Effector CD8-positive, alpha-beta T cell (primary cell): Measurements from ENCODE around the gene GALNT10.
"Not testable (repeated sequence)": the region's sequence is repeated elsewhere in the genome, so short reads cannot be mapped to it uniquely, and the experiment has no call there.

ENCODE experiments used
- DNase-seq: peaks from one replicate; lab custom pipeline; 2025; lab: John Stamatoyannopoulos, UW

GALNT10 gene

GRCh38 chr5:154356020-154356655 lies 165.6 kb downstream of the GALNT10 start:
- no peak for DNase-seq

DNA sequence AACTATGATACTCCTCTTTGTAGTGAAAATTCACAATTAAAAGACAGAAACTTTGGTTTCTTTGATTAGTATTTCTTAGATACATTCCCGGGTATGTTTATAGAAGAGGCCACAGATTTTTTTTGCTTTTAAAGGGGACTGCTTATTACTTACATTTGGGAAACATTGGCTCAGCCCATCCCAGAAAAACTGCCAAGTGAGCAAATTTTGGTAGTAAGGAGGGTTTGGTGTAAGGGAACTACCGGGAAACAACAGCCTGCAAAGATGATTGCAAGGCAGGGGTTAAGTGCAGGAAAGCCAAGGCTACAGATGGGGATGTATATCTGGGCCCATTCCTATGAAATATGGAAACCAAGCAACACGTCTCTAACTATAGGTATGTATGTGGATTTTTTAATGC lies 166.4 kb downstream of the GALNT10 start:
- no peak for DNase-seq

- DNase-seq, result no peak
Measured at GRCh38 chr5:154358516-154359220, 168.1 kb downstream of the GALNT10 start.

GRCh38 chr5:154359221-154359573 lies 168.7 kb downstream of the GALNT10 start:
- no peak for DNase-seq

DNA sequence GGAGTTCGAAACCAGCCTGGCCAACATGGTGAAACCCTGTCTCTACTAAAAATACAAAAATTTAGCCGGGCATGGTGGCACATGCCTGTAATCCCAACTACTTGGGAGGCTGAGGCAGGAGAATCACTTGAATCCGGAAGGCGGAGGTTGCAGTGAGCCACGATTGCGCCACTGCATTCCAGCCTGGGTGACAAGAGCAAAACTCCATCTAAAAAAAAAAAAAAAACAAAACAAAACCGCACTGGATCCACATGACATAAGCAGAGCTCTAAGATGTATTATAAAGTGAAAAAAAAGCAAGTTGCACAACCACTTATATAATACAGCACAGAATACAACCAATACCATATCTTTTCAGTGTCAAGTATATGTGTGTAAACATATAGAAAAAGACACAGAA lies 169.7 kb downstream of the GALNT10 start:
- DNase-seq, result not testable (repeated sequence)

DNA sequence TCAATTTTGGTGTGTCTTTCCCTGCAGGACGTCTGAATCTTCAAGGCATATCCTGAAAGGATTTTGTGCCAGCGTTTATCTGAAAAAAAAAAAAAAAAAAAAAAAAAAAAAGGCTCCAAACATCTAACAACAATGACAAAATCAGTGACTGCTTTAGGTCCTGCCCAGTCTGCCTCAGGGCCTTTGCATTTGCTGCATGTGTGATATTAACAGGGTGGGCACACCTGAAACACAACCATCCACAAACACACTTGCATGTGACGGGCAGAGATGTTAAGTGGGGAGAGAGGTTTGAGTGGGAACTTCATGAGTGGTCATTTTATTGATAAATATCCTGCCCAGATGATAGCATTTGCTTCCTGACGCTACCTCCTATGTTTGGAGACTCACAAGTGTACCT lies 172.9 kb downstream of the GALNT10 start:
- no peak for DNase-seq

- no peak for DNase-seq
Measured at GRCh38 chr5:154364771-154365170, 174.2 kb downstream of the GALNT10 start.

- no peak for DNase-seq
Measured at GRCh38 chr5:154365823-154366222, 175.3 kb downstream of the GALNT10 start.

DNA sequence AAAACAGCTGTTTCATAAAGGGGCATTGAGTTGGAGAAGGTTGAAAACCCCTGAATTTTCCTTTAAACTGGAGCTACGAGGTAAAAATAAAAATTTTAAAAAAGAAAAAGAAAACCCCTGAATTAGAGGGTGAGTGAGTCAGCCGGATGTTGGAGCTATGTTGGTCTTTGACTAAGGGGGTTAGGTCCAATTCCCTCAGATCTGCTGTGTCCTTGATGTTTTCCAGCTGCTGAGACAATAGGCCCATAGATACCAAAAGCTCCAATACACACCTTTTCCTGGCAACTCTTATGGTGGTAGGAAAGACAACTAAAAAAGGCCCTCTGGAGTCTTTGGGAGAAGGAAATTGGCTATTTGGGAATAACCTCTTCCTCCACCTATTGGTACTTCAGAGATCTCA lies 175.8 kb downstream of the GALNT10 start:
- no peak for DNase-seq

GRCh38 chr5:154367101-154367500 lies 176.6 kb downstream of the GALNT10 start:
- no peak for DNase-seq

DNA sequence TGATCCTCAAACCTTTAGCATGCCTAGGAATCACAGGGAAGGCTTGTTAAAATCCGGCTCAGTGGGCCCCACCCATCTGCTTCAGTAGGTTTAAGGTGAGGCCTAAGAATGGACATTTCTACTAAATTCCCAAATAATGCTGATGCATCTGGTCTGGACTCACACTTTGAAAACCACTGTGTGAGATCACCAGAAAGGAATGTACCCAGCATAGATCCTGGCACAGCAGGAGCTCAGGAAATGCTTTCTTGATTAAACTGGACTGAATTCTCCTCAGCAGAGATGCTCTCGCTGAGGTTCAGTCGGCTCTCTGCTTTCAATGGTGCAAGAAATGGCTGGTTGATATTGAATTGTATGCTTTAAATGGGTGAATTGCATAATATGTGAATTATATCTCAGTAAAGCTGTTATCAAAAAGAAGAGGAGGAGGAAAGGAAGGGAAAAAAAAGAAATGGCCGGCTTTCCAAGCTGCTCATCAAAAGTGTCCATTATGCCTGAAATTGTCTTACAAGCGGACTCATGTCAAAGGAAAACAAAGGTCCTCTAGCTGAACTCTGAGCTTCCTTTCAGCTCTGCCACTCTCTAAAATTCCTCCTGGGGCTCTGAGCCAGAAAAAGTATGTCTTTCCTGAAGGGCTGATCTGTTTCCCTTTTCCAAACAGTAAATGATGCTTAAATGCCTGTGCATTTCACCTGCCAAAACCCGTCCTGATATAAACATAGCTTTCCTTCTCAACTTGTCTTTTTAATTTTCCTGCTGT lies 177.7 kb downstream of the GALNT10 start:
- DNase-seq, result no peak

- DNase-seq, result no peak
Measured at GRCh38 chr5:154369682-154370081, 179.1 kb downstream of the GALNT10 start.

- DNase-seq, result no peak
Measured at GRCh38 chr5:154370119-154370518, 179.6 kb downstream of the GALNT10 start.

- DNase-seq, result no peak
Measured at GRCh38 chr5:154370813-154371212, 180.3 kb downstream of the GALNT10 start.

DNA sequence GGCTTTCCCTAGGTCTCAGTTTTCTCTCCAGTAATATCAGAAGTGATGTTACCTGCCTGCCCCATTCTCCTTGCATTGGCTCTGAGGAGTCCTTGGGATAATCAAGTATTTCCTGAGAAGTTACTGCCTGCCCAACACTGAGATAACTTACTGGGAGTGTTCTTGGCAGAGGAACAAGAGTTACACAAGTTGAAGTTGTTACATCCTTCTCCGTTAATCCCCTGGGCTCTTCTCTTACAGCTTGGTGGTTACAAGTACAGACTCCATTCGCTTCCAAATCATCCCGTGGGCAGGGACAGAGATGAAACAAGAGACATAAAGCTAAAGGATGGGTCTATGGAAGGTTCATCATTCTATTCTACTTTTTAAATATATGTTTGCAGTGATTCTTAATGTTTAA lies 181.2 kb downstream of the GALNT10 start:
- no peak for DNase-seq

DNA sequence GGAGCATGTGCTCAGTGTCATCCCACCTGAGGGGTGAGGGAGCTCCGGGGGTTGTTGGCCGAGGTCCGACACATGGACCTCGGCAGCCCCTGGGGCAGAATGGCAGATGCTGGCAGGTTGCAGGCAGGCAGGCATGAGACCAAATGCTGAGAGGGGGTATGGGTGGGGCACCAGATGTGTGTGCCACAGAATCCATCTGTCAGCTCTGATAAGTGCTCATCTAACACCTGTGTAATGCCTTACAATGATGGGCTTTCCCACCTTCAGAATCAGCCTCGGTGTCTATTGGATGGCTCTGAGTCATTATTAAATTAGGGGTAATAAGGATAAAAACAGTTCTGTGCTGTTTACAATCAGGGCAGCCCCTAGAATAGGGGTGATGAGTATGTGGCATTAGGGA lies 182.1 kb downstream of the GALNT10 start:
- DNase-seq, result no peak

GRCh38 chr5:154373326-154373725 lies 182.8 kb downstream of the GALNT10 start:
- no peak for DNase-seq

DNA sequence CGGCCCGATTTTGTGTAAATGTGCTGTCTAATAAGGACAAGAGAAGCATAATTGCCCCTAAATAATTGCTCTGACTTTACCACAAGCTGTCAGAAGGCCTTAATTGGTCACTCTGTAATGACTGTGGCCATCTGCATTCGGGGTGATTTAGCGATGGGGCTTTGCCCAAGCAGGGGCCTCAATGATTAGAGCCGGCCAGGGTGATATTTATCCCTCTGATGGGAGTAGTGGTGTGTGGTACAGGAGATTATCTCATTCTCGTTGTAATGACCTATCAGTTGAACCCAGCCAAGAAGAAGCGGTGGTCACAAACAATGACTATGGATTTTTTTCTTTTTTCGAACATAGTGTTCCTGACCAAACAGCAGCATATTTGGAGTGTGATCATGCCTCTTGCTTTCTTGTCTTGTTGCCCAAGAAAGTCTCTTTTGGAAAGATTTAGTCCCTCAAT lies 183.2 kb downstream of the GALNT10 start:
- no peak for DNase-seq

DNA sequence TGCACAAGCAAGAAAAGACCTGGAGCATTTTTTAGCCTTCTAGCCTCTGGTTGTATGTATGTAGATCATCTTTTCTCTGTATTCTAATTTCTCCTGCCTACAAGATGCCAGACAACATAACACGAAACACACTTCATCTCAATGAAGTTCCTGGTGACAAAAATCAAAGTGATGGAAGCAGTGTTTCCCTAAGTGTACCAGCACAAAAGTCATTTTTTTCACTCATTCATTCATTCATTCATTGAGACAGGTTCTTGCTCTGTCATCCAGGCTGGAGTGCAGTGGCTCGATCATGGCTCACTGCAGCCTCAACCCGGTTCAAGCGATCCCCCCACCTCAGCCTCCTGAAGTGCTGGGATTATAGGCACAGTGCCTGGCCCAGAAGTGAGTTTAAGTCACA lies 183.7 kb downstream of the GALNT10 start:
- DNase-seq, result no peak

GRCh38 chr5:154375329-154376008 lies 184.9 kb downstream of the GALNT10 start:
- DNase-seq, result no peak

DNA sequence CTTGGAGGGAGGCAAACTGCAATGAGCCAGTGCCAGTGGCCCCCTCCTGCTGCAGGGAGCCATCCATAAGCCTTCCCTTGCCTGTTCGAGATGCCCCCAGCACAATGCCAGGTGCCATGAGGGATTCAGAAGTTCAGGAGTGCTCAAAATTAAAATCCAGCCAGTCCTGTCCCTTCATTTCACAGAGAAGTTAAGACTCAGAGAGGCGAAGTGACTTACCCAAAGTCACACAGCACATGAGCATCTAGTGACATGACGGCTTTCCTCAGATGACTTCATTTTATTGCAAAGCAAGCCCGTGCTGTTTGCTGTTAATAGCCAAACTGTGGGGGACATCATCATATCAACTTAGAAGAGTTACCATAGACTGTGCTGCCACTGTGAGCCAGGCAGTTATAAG lies 185.9 kb downstream of the GALNT10 start:
- no peak for DNase-seq

DNA sequence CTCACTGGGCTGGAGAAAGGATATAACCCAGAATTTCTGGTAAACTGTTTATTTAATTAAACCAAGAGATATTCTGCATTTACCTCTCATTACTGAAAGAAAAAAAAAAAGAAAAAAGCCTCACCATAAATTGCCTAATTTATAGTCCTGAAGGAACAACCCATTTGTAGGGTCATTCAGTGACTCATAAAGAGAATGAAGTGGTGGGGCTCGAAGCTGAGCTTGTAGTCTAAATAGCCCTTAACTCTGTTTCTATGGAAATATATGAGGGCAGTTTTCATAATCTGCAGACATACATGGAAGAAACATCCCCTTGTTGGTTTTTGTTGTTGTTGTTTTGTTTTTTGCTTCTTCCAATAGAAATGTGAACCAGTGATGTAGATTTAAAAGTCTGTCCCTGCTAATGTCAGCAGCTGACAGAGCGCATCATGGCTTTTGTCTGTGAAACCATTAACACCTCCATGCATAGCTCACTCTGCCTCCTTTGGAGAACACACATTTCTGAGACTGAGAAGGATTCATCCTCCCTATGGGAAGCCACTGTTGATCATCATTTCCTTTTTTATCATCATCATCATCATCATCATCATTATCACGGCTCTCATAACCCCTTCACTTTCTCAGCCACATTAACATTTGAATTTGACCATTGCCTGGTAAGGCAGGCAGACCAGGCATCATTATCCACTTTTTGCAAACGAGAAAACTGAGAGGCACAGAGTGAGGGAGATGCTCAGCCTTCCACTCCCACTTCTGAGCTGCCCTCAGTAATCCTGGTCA lies 187.4 kb downstream of the GALNT10 start:
- no peak for DNase-seq
